ENCODE measurements around the gene SLIT3. TPM values are rescaled to one million over a fixed set of nuclear protein-coding genes. Genes with fewer than 3 reads are reported as not detected.

SLIT3 gene
- total RNA-seq, 1 experiment from 2014 or later, result 0.92 TPM

DNA sequence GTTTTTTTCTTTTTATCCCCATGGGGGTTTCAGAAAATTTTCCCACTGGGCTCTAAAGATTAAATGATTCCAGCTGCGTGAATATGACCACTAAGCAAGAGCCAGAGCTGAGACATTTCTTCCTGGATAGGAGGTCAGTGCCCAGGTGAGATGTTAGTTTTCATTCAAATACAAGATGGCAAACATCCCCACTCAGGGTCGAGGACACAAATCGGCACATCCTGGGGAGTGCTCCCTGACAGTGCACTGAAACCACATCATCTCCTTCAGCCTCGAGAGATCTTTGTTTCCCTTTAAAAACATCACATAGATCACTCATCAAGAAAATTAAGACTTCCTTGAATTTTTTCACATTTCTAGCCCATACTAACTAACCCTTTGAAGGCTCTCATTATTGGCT, 448.6 kb downstream of the SLIT3 start:
- H3K23ac ChIP-seq (ENCODE audit: insufficient read length, low read depth, low read length), result no peak overlapping the region
- no peak overlapping the region for H2BK20ac ChIP-seq (ENCODE audit: low read depth, low read length, poor library complexity, severe bottlenecking)
- H3K23me2 ChIP-seq (ENCODE audit: insufficient read length, low read depth, low read length, poor library complexity, severe bottlenecking), result no peaks in the 10 kb centered on the region
- no peak overlapping the region for H2AFZ ChIP-seq (ENCODE audit: low read length)
- no peaks in the 10 kb centered on the region for H3K9me3 Mint-ChIP-seq
- H3K36me3 Mint-ChIP-seq (ENCODE audit: insufficient read depth in 1 of 3, low read depth in 3 of 3), result no peaks in the 10 kb centered on the region
- H3K27ac Mint-ChIP-seq, result no peak overlapping the region
- no peaks in the 10 kb centered on the region for H3K79me2 ChIP-seq (ENCODE audit: insufficient read depth, low read length)
- H3K9ac ChIP-seq (ENCODE audit: extremely low read depth, insufficient read length, low read length), result no peak overlapping the region
- H2AK5ac ChIP-seq (ENCODE audit: insufficient read length, low read length), result no peak overlapping the region
- no peaks in the 10 kb centered on the region for H3K27me3 ChIP-seq (ENCODE audit: insufficient read depth, low read length)
- H3K4ac ChIP-seq (ENCODE audit: low read depth, low read length), result no peak overlapping the region
- no peak overlapping the region for H2BK120ac ChIP-seq (ENCODE audit: low read depth, low read length, poor library complexity, severe bottlenecking)
- H3K4me1 Mint-ChIP-seq, result peaks cover 0 to 5% of the 10 kb centered on the region in 2 experiments; a peak in 2 of 4 replicates
- no peaks in the 10 kb centered on the region for H4K20me1 ChIP-seq (ENCODE audit: control insufficient read depth, insufficient read depth, insufficient read length)
- H4K5ac ChIP-seq (ENCODE audit: insufficient read length, low read depth, low read length), result no peak overlapping the region
- no peak overlapping the region for H2BK12ac ChIP-seq (ENCODE audit: insufficient read length, low read depth, low read length)
- no peak overlapping the region for H3K14ac ChIP-seq (ENCODE audit: insufficient read depth, low read length)
- H4K8ac ChIP-seq (replicated peaks; ENCODE audit: insufficient read length, low read depth, low read length), result no peak overlapping the region
- no peak overlapping the region for H3K18ac ChIP-seq (ENCODE audit: insufficient read length, low read depth, low read length)
- TF ChIP-seq, protein P1, sequence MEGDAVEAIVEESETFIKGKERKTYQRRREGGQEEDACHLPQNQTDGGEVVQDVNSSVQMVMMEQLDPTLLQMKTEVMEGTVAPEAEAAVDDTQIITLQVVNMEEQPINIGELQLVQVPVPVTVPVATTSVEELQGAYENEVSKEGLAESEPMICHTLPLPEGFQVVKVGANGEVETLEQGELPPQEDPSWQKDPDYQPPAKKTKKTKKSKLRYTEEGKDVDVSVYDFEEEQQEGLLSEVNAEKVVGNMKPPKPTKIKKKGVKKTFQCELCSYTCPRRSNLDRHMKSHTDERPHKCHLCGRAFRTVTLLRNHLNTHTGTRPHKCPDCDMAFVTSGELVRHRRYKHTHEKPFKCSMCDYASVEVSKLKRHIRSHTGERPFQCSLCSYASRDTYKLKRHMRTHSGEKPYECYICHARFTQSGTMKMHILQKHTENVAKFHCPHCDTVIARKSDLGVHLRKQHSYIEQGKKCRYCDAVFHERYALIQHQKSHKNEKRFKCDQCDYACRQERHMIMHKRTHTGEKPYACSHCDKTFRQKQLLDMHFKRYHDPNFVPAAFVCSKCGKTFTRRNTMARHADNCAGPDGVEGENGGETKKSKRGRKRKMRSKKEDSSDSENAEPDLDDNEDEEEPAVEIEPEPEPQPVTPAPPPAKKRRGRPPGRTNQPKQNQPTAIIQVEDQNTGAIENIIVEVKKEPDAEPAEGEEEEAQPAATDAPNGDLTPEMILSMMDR (conservative IDR thresholded peaks at IDR 0.05), result no peak
- peaks cover 40% of the 10 kb centered on the region for H3K27me3 Mint-ChIP-seq (ENCODE audit: low read depth)
- no peaks in the 10 kb centered on the region for H3K9me3 ChIP-seq (ENCODE audit: control insufficient read depth, low read depth, low read length)
- H2BK5ac ChIP-seq (ENCODE audit: insufficient read length, low read length), result no peak overlapping the region
- no peak for DNase-seq
- no peak overlapping the region for H2BK15ac ChIP-seq (ENCODE audit: low read depth, low read length)
- H3K4me2 ChIP-seq (ENCODE audit: insufficient read depth, insufficient read length, low read length), result no peak overlapping the region
- H3K4me1 ChIP-seq (ENCODE audit: insufficient read depth, low read length), result no peaks in the 10 kb centered on the region
- no CpG with 5 or more reads among the region's 4 CpGs for WGBS (ENCODE audit: extremely low coverage, insufficient read length, low lambda C conversion rate)
- H3K79me1 ChIP-seq (ENCODE audit: insufficient read depth, low read depth, low read length, poor library complexity, severe bottlenecking), result no peaks in the 10 kb centered on the region
- H3T11ph ChIP-seq (ENCODE audit: low read length), result no peak overlapping the region
- H4K91ac ChIP-seq (ENCODE audit: insufficient read length, low read depth, low read length), result no peak overlapping the region
- H3K4me3 Mint-ChIP-seq, result no peak overlapping the region
- no peak overlapping the region for H3K56ac ChIP-seq (ENCODE audit: insufficient read length, low read depth, low read length)
- H3K27ac ChIP-seq (ENCODE audit: insufficient read length, low read depth, low read length), result no peak overlapping the region
